AG04449 (cell line): ENCODE data around the gene POLD4.

Experiments used
- CTCF ChIA-PET: fragments of 350-600 bp; formaldehyde crosslinking; extraction: SDS; loops from one replicate; lab custom pipeline; 2021; ENCODE audit warnings: antibody characterized with exemption; lab: Yijun Ruan, JAX
- POLR2A ChIA-PET: fragments of 400-600, 350-600 bp; formaldehyde crosslinking; extraction: SDS; loops from one replicate; lab custom pipeline; 2020; ENCODE audit warnings: antibody characterized with exemption, inconsistent platforms; lab: Yijun Ruan, JAX
- DNase-seq: peaks from one replicate; pipeline ENCODE4 v3.0.0-alpha.2; 2010; ENCODE audit warnings: low read depth, low spot score
- H3K4me3 ChIP-seq: 2 replicates; pipeline ENCODE4 v1.5.1; 2011; ENCODE audit warnings: low read depth, mild to moderate bottlenecking, control low read depth, low read length
- CTCF ChIP-seq: IDR thresholded peaks from one replicate; pipeline ENCODE4 v1.5.1; 2011; ENCODE audit warnings: mild to moderate bottlenecking, moderate library complexity, low read length, control low read depth, inconsistent platforms; ENCODE audit not compliant: insufficient read depth; ENCODE audit errors: missing control alignments

POLD4 gene

GRCh38 chr11:67373648-67374570 is 20.6 kb upstream of the POLD4 start:
- H3K4me3 ChIP-seq = peak overlapping the region; percentile 67
- ChIA-PET CTCF (interaction anchor here (0.6 to 47.5 kb wide), 7 partner anchors 5 to 1900 kb away, joined by 3 to 2108 read pairs (median 9); partner anchors contain the start of genes CLCF1, POLD4, PPP1CA and RAD9A), POLR2A (interaction anchor here (0.6 to 7.0 kb wide), 9 partner anchors 8 to 210 kb away, joined by 3 to 76 read pairs (median 5); partner anchors contain the start of genes GSTP1, POLD4, PPP1CA and SSH3)
- peak; percentile 95 for DNase-seq
- TF ChIP-seq CTCF = peak; percentile 47

GRCh38 chr11:67372993-67373647 is 19.8 kb upstream of the POLD4 start, which contains the start of gene CLCF1:
Gene CLCF1, minus strand, starts transcription at chr11:67373598. Its CDS starts 59 bp downstream, at chr11:67373539.
- DNase-seq = no peak
- TF ChIP-seq CTCF = no peak
- peak within 1 kb of the TSS; percentile 67 for H3K4me3 ChIP-seq
- POLR2A ChIA-PET = interaction anchor here (0.7 to 7.0 kb wide), 7 partner anchors 9 to 210 kb away, joined by 3 to 76 read pairs (median 5); partner anchors contain the start of genes GSTP1, POLD4 and SSH3
- CTCF ChIA-PET = interaction anchor here (0.6 to 47.5 kb wide), 6 partner anchors 4 to 1901 kb away, joined by 3 to 2108 read pairs (median 10); partner anchors contain the start of genes CLCF1, POLD4, PPP1CA and RAD9A

DNA sequence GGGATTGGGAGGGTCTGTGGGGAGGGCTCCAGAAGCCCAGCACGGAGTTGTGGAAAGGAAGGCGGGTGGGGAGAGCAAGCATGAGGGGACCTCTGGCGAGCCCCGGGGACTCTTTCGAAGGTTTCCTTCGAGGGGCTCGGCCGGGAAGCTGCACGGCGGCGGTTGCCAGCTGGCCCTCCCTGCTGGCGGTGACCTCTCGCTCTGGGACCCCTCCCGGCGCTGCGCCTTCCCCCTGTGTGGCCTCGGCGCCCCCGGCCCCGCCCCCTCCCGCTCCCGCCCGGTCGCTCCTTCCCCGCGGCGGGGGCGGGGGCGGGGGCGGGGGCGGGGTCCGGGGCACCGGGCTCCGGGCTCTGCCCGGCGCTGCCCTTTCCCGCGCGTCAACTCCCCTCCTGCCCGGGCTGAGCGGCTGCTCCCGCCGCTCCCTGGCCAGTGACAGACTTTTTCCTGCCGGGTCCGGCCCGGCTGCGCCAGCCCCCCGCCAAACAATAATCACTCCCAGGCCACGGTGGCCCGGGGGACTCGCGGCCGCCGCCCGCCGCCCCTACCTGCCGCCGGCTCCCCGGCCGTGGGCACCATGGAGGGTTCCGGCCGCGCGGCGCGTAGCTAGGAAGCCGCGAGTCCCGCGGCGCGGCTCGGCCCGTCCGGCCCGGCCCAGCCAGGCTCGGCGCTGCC is 19.1 kb upstream of the POLD4 start:
- CTCF ChIA-PET = interaction anchor here (2.8 to 47.5 kb wide), 4 partner anchors 4 to 110 kb away, joined by 9 to 2108 read pairs (median 1060); partner anchors contain the start of genes CLCF1, POLD4, PPP1CA and RAD9A
- DNase-seq = no peak

GRCh38 chr11:67371911-67372320 is 18.6 kb upstream of the POLD4 start:
- ChIA-PET CTCF (interaction anchor here (0.9 to 47.5 kb wide), 6 partner anchors 3 to 110 kb away, joined by 3 to 2108 read pairs (median 10); partner anchors contain the start of genes CLCF1, POLD4, PPP1CA and RAD9A), POLR2A (interaction anchor here (0.6 to 7.0 kb wide), 5 partner anchors 8 to 138 kb away, joined by 3 to 76 read pairs (median 4); partner anchors contain the start of gene POLD4)
- H3K4me3 ChIP-seq = peak overlapping the region; percentile 67
- TF ChIP-seq CTCF = no peak
- no peak for DNase-seq

More for the DNA sequence above, 19.1 kb upstream of the POLD4 start:
- H3K4me3 ChIP-seq = peak overlapping the region; percentile 67
- POLR2A ChIA-PET = interaction anchor here (0.6 to 7.0 kb wide), 6 partner anchors 10 to 138 kb away, joined by 3 to 76 read pairs (median 7); partner anchors contain the start of gene POLD4
- TF ChIP-seq CTCF = no peak

DNA sequence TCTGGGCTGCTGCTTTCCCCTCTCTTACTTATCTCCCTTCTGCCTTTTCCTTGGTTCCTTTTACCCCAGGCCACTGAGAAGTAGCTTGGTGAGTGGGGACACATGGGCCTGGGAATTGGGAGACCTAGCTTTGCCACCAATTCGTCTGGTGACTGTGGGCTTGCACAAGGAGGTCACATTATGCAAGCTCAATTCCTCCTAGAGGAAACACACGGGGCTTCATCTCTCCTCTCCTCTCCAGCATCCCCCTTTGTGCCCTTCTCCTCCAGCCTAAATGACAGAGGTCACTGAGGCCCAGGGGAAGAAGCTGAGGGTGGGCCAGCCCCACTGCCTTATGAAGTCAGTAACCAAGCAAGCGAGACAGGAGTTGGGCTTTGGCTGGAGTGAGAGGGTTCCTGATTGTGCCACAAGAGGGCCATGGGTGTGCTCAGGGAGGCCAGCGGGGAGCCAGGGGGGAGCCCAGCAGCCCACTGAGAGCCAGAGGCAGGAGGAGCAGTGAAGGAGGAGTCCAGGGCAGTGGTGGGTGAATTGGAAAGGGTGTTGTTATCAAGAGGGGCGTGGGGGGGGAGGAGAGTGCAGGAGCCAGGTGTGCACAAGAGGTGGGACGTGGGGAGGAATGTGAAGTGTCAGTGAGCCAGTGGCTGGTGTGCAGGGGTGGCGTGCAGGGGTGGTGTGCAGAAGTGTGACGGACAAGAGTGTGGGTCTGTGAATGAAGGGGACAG is 18.0 kb upstream of the POLD4 start:
- TF ChIP-seq CTCF = peak; percentile 75
- ChIA-PET CTCF (interaction anchor here (0.9 to 47.5 kb wide), 7 partner anchors 2 to 109 kb away, joined by 3 to 2108 read pairs (median 5); partner anchors contain the start of genes CLCF1, POLD4, PPP1CA and RAD9A), POLR2A (interaction anchor here (0.7 to 7.0 kb wide), 5 partner anchors 8 to 30 kb away, joined by 3 to 76 read pairs (median 4); partner anchors contain the start of genes POLD4 and PPP1CA)
- peak overlapping the region; percentile 67 for H3K4me3 ChIP-seq
- DNase-seq = no peak
